Gastrocnemius medialis (tissue), 4 donors: ENCODE measurements around the gene ARHGAP1. TPM values are rescaled to one million over a fixed set of nuclear protein-coding genes. Genes with fewer than 3 reads are reported as not detected.

ENCODE experiments used
- ATAC-seq, 2 donors: fragments of 150-250 bp; one replicate each; pipeline ENCODE4 v1.9.1; 2016
- DNase-seq, 2 donors: peaks; one replicate each; pipeline ENCODE4 v3.0.0-alpha.2; 2019
- H3K27ac ChIP-seq, 4 donors: fragments of 200-600 bp; sonication (generic); 1 replicate in 1 of 4; 2 replicates in 3 of 4; pipeline ENCODE4 v1.5.1; 2016 to 2018; ENCODE audit warnings: mild to moderate bottlenecking in 2 of 4, moderate library complexity in 1 of 4
- H3K27me3 ChIP-seq, 3 donors: fragments of 200-600 bp; sonication (generic) in 2 of 3; 1 replicate in 1 of 3; 2 replicates in 2 of 3; pipeline versions ENCODE4 v1.5.1 to v1.6.0; 2016 to 2019; ENCODE audit warnings: mild to moderate bottlenecking in 1 of 3, moderate library complexity in 1 of 3
- H3K36me3 ChIP-seq, 2 donors: fragments of 200-600 bp; sonication (generic) in 1 of 2; one replicate each; pipeline ENCODE4 v1.5.1; 2017 to 2018
- H3K4me1 ChIP-seq, 2 donors: fragments of 200-600 bp; sonication (generic) in 1 of 2; one replicate each; pipeline ENCODE4 v1.5.1; 2016 to 2017; ENCODE audit warnings: mild to moderate bottlenecking in 2 of 2
- H3K4me3 ChIP-seq, 4 donors: fragments of 200-600 bp; sonication (generic) in 3 of 4; 1 replicate in 1 of 4; 2 replicates in 3 of 4; pipeline ENCODE4 v1.5.1; 2016 to 2019; ENCODE audit warnings: mild to moderate bottlenecking in 2 of 4
- H3K9me3 ChIP-seq, 3 donors: fragments of 200-600 bp; sonication (generic) in 2 of 3; 1 replicate in 1 of 3; 2 replicates in 2 of 3; pipeline ENCODE4 v1.5.1; 2016 to 2019
- POLR2A ChIP-seq, 2 donors: fragments of 450-650 bp; IDR thresholded peaks; one replicate each; pipeline ENCODE4 v1.6.1; 2017; ENCODE audit warnings: antibody characterized with exemption in 2 of 2, mild to moderate bottlenecking in 2 of 2, moderate library complexity in 2 of 2
- in situ Hi-C, 4 donors: fragments of 200-750 bp; cut with MboI; loops; one replicate each; pipeline versions ENCODE4 v1.15.0 to v1.8.0; 2017; ENCODE audit warnings: low sequenced_read_pairs in 4 of 4
- intact Hi-C: fragments of 100-400 bp; cut with DNase I; formaldehyde crosslinking; loops from one replicate; pipeline ENCODE4 v1.15.1; 2023; ENCODE audit warnings: low total_unique reads
- total RNA-seq, 4 donors: library from RNA; depleted of rRNA; stranded (reverse); fragments of >200 nt; gene quantifications; one replicate each; pipeline versions ENCODE4 v1.1.0 to v1.2.3, GENCODE V29; 2016
- TF ChIP-seq, protein P1 (sequence below), 5 experiments: fragments of 450-650 bp in 3 of 5; fragments of 200-600 bp in 2 of 5; sonication (generic) in 2 of 5; IDR thresholded peaks in 4 of 5; conservative IDR thresholded peaks in 1 of 5; 1 replicate in 4 of 5; 2 replicates in 1 of 5; pipeline ENCODE4 v1.5.1; 2016 to 2019; ENCODE audit warnings: antibody characterized with exemption in 5 of 5, mild to moderate bottlenecking in 3 of 5, moderate library complexity in 3 of 5

The ARHGAP1 gene
- total RNA-seq, 4 donors from 2014 or later, result 11.1 to 34.8 (median 24.6) TPM

- ATAC-seq (no peak), DNase-seq (no peak)
- Histone ChIP-seq H3K4me3 (no peak overlapping the region), H3K27ac (no peak overlapping the region), H3K27me3 (no peaks in the 10 kb centered on the region), H3K36me3 (peaks cover 4 to 81% of the 10 kb centered on the region in 2 donors), H3K4me1 (no peaks in the 10 kb centered on the region), H3K9me3 (no peaks in the 10 kb centered on the region)
- TF ChIP-seq, protein P1, sequence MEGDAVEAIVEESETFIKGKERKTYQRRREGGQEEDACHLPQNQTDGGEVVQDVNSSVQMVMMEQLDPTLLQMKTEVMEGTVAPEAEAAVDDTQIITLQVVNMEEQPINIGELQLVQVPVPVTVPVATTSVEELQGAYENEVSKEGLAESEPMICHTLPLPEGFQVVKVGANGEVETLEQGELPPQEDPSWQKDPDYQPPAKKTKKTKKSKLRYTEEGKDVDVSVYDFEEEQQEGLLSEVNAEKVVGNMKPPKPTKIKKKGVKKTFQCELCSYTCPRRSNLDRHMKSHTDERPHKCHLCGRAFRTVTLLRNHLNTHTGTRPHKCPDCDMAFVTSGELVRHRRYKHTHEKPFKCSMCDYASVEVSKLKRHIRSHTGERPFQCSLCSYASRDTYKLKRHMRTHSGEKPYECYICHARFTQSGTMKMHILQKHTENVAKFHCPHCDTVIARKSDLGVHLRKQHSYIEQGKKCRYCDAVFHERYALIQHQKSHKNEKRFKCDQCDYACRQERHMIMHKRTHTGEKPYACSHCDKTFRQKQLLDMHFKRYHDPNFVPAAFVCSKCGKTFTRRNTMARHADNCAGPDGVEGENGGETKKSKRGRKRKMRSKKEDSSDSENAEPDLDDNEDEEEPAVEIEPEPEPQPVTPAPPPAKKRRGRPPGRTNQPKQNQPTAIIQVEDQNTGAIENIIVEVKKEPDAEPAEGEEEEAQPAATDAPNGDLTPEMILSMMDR (IDR thresholded peaks at IDR 0.05 in 4 of 5, conservative IDR thresholded peaks at IDR 0.05 in 1 of 5), result no peak
- no peak for TF ChIP-seq POLR2A (IDR thresholded peaks at IDR 0.05)
- intact Hi-C loops, result no loop called here
- in situ Hi-C loops, result no loop called here
Observed at GRCh38 chr11:46743693-46744339, 43.4 kb upstream of the ARHGAP1 start.

GRCh38 chr11:46743043-46743442 lies 42.6 kb upstream of the ARHGAP1 start:
- in situ Hi-C loops, result no loop called here
- no peaks in the 10 kb centered on the region for H3K9me3 ChIP-seq
- DNase-seq (no peak), ATAC-seq (no peak)
- intact Hi-C loops, result no loop called here
- H3K4me3 ChIP-seq, result no peak overlapping the region
- no peaks in the 10 kb centered on the region for H3K4me1 ChIP-seq
- no peak for TF ChIP-seq POLR2A (IDR thresholded peaks at IDR 0.05)
- TF ChIP-seq, protein P1 (IDR thresholded peaks at IDR 0.05 in 4 of 5, conservative IDR thresholded peaks at IDR 0.05 in 1 of 5), result no peak
- H3K36me3 ChIP-seq, result peaks cover under 1 to 73% of the 10 kb centered on the region in 2 donors
- no peaks in the 10 kb centered on the region for H3K27me3 ChIP-seq
- H3K27ac ChIP-seq, result no peak overlapping the region

DNA sequence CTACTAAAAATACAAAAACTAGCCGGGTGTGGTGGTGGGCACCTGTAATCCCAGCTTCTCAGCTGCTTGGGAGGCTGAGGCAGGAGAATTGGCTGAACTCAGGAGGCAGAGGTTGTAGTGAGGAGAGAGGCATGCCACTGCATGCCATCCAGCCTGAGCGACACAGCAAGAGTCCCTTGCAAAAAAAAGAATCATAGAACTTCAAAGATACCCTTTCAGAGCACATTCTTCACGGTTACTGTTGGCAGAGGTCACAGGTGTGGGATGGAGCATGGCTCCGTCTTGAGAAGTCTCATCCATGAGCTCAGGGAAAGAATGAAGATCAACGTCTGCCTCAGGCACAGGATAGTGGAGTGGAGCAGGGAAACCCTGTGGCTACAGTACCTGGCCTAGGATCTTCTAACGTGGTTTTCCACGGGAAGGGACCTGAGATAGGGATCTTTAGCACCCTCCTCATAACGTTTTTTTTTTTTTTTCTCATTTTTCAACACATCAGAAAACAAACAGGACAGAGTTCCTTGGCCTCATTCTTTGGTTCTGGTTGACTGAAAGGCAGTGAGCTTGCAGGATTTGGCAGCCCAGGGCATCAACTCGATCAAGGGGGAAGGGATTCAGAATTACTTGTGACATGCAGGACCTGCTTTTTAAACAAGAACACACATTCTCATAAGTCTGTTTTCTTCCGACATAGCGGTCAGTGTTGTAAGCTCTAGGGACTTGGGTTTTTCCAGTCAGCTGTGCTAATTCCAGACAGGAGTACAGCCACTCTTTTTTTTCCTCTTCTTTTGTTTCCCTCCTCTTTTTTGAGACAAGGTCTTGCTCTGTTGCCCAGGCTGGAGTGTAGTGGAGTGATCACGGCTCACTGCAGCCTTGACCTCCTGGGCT lies 41.4 kb upstream of the ARHGAP1 start:
- TF ChIP-seq POLR2A (IDR thresholded peaks at IDR 0.05), result no peak
- TF ChIP-seq, protein P1 (IDR thresholded peaks at IDR 0.05 in 4 of 5, conservative IDR thresholded peaks at IDR 0.05 in 1 of 5), result no peak
- DNase-seq, result no peak
- Histone ChIP-seq H3K9me3 (no peaks in the 10 kb centered on the region), H3K4me1 (no peaks in the 10 kb centered on the region), H3K27ac (no peak overlapping the region), H3K36me3 (peaks cover 0 to 61% of the 10 kb centered on the region in 2 donors), H3K27me3 (no peaks in the 10 kb centered on the region), H3K4me3 (no peak overlapping the region)
- in situ Hi-C loops, result no loop called here
- intact Hi-C loops, result no loop called here
- ATAC-seq, result peak in 1 of 2 donors; percentile 27

GRCh38 chr11:46738887-46739286 lies 38.5 kb upstream of the ARHGAP1 start:
- Histone ChIP-seq H3K27ac (no peak overlapping the region), H3K4me3 (no peak overlapping the region), H3K36me3 (peaks cover 0 to 32% of the 10 kb centered on the region in 2 donors), H3K4me1 (no peaks in the 10 kb centered on the region), H3K9me3 (no peaks in the 10 kb centered on the region), H3K27me3 (no peaks in the 10 kb centered on the region)
- intact Hi-C loops (no loop called here), in situ Hi-C loops (no loop called here)
- TF ChIP-seq POLR2A (IDR thresholded peaks at IDR 0.05), result no peak
- TF ChIP-seq, protein P1 (IDR thresholded peaks at IDR 0.05 in 4 of 5, conservative IDR thresholded peaks at IDR 0.05 in 1 of 5), result no peak
- no peak for ATAC-seq
- DNase-seq, result no peak
